Hepatocyte (in vitro differentiated cells): ENCODE measurements around the gene ZNF212.

Source experiments
- EZH2 ChIP-seq: fragments of 200-600 bp; sonication (generic); IDR thresholded peaks from 2 replicates; pipeline ENCODE4 v1.6.1; 2016; ENCODE audit warnings: antibody characterized with exemption, mild to moderate bottlenecking, borderline replicate concordance
- EZH2phosphoT487 ChIP-seq: fragments of 200-600 bp; sonication (generic); IDR thresholded peaks from one replicate; pipeline ENCODE4 v1.6.1; 2018; ENCODE audit warnings: antibody characterized with exemption, mild to moderate bottlenecking, low read depth, moderate library complexity; ENCODE audit not compliant: unreplicated experiment, severe bottlenecking
- TF ChIP-seq, protein P1 (sequence below): fragments of 200-600 bp; sonication (generic); IDR thresholded peaks from 2 replicates; pipeline ENCODE4 v1.5.1; 2016; ENCODE audit warnings: antibody characterized with exemption, mild to moderate bottlenecking; ENCODE audit not compliant: poor library complexity

- no peak for TF ChIP-seq EZH2
- TF ChIP-seq, protein P1, sequence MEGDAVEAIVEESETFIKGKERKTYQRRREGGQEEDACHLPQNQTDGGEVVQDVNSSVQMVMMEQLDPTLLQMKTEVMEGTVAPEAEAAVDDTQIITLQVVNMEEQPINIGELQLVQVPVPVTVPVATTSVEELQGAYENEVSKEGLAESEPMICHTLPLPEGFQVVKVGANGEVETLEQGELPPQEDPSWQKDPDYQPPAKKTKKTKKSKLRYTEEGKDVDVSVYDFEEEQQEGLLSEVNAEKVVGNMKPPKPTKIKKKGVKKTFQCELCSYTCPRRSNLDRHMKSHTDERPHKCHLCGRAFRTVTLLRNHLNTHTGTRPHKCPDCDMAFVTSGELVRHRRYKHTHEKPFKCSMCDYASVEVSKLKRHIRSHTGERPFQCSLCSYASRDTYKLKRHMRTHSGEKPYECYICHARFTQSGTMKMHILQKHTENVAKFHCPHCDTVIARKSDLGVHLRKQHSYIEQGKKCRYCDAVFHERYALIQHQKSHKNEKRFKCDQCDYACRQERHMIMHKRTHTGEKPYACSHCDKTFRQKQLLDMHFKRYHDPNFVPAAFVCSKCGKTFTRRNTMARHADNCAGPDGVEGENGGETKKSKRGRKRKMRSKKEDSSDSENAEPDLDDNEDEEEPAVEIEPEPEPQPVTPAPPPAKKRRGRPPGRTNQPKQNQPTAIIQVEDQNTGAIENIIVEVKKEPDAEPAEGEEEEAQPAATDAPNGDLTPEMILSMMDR = no peak
- no peak for TF ChIP-seq EZH2phosphoT487
Observed at GRCh38 chr7:149286811-149287400, 47.5 kb downstream of the ZNF212 start.
